Karpas-422 (cell line): ENCODE data around the gene ALPG. TPM values are rescaled to one million over a fixed set of nuclear protein-coding genes. Genes with fewer than 3 reads are reported as not detected.
"Not testable (repeated sequence)": the region's sequence is repeated elsewhere in the genome, so short reads cannot be mapped to it uniquely, and the experiment has no call there.

Experiments used
- DNase-seq: peaks from one replicate; pipeline ENCODE4 v3.0.0-alpha.2; 2015
- H2AFZ ChIP-seq: fragments of 200-600 bp; sonication (generic); 2 replicates; pipeline ENCODE4 v1.6.1; 2014; ENCODE audit warnings: antibody characterized with exemption, low read length, mixed read lengths
- H3K27ac ChIP-seq: fragments of 200-600 bp; sonication (generic); 2 replicates; pipeline ENCODE4 v1.5.1; 2014; ENCODE audit warnings: mild to moderate bottlenecking, low read length, moderate library complexity
- H3K27me3 ChIP-seq: fragments of 200-600 bp; sonication (generic); 2 replicates; pipeline ENCODE4 v1.6.1; 2014; ENCODE audit warnings: low read length, mixed read lengths
- H3K36me3 ChIP-seq: fragments of 200-600 bp; sonication (generic); 2 replicates; pipeline ENCODE4 v1.6.1; 2014; ENCODE audit warnings: low read length, mixed read lengths; ENCODE audit not compliant: insufficient read depth
- H3K4me1 ChIP-seq: fragments of 200-600 bp; sonication (generic); 2 replicates; pipeline ENCODE4 v1.6.1; 2014; ENCODE audit warnings: mild to moderate bottlenecking, low read length, mixed read lengths
- H3K4me2 ChIP-seq: fragments of 200-600 bp; sonication (generic); 2 replicates; pipeline ENCODE4 v1.6.1; 2014; ENCODE audit warnings: low read length, low read depth, mild to moderate bottlenecking; ENCODE audit not compliant: poor library complexity, severe bottlenecking
- H3K4me3 ChIP-seq: fragments of 200-600 bp; sonication (generic); 2 replicates; pipeline ENCODE4 v1.5.1; 2014; ENCODE audit warnings: mild to moderate bottlenecking, antibody characterized with exemption, low read length, mixed read lengths
- H3K79me2 ChIP-seq: fragments of 200-600 bp; sonication (generic); 2 replicates; pipeline ENCODE4 v1.6.1; 2014; ENCODE audit warnings: mild to moderate bottlenecking, low read length, mixed read lengths
- H3K9ac ChIP-seq: fragments of 200-600 bp; sonication (generic); 2 replicates; pipeline ENCODE4 v1.6.0; 2014; ENCODE audit warnings: low read length
- H3K9me2 ChIP-seq: fragments of 200-600 bp; sonication (generic), shearing (Covaris generic); replicated peaks from 2 replicates; pipeline ENCODE4 v1.6.0; 2014; ENCODE audit warnings: mild to moderate bottlenecking, low read length, moderate library complexity; ENCODE audit not compliant: insufficient read depth
- H3K9me3 ChIP-seq: fragments of 300-700, 200-600 bp; sonication (generic); 2 replicates; pipeline ENCODE4 v1.6.1; 2014; ENCODE audit warnings: low read length, mixed read lengths
- H4K20me1 ChIP-seq: fragments of 200-600 bp; sonication (generic); 2 replicates; pipeline ENCODE4 v1.6.1; 2014; ENCODE audit warnings: mild to moderate bottlenecking, antibody characterized with exemption, low read length, low read depth; ENCODE audit not compliant: insufficient read depth
- total RNA-seq: library from RNA; depleted of rRNA; stranded (reverse); fragments of >200 nt; shearing (Covaris generic); gene quantifications from 2 replicates; pipeline ENCODE4 v1.2.3, GENCODE V29; 2014; ENCODE audit warnings: low replicate concordance

ALPG gene
- total RNA-seq, 1 experiment from 2014 or later = not detected

- Histone ChIP-seq H3K4me2 (no peak overlapping the region), H2AFZ (no peak overlapping the region), H3K9me2 (no peaks in the 10 kb centered on the region), H4K20me1 (no peaks in the 10 kb centered on the region), H3K9ac (no peak overlapping the region), H3K4me1 (no peaks in the 10 kb centered on the region), H3K27me3 (no peaks in the 10 kb centered on the region), H3K27ac (no peak overlapping the region), H3K4me3 (no peak overlapping the region), H3K9me3 (no peaks in the 10 kb centered on the region), H3K79me2 (no peaks in the 10 kb centered on the region), H3K36me3 (no peaks in the 10 kb centered on the region)
- DNase-seq = no peak
Measured at GRCh38 chr2:232375164-232375563, 31.5 kb upstream of the ALPG start.

- no peak overlapping the region for H3K9ac ChIP-seq
- no peak overlapping the region for H2AFZ ChIP-seq
- no peaks in the 10 kb centered on the region for H3K9me2 ChIP-seq
- no peak overlapping the region for H3K27ac ChIP-seq
- no peaks in the 10 kb centered on the region for H3K27me3 ChIP-seq
- no peak for DNase-seq
- no peaks in the 10 kb centered on the region for H4K20me1 ChIP-seq
- H3K4me3 ChIP-seq = no peak overlapping the region
- H3K4me2 ChIP-seq = no peak overlapping the region
- H3K4me1 ChIP-seq = no peaks in the 10 kb centered on the region
- H3K79me2 ChIP-seq = no peaks in the 10 kb centered on the region
- no peaks in the 10 kb centered on the region for H3K9me3 ChIP-seq
- H3K36me3 ChIP-seq = no peaks in the 10 kb centered on the region
Measured at GRCh38 chr2:232376260-232376659, 30.4 kb upstream of the ALPG start.

- no peaks in the 10 kb centered on the region for H3K79me2 ChIP-seq
- H3K4me2 ChIP-seq = no peak overlapping the region
- H2AFZ ChIP-seq = no peak overlapping the region
- no peaks in the 10 kb centered on the region for H3K9me2 ChIP-seq
- no peak for DNase-seq
- no peaks in the 10 kb centered on the region for H3K27me3 ChIP-seq
- H3K36me3 ChIP-seq = no peaks in the 10 kb centered on the region
- H3K9ac ChIP-seq = no peak overlapping the region
- no peak overlapping the region for H3K27ac ChIP-seq
- H3K4me1 ChIP-seq = no peaks in the 10 kb centered on the region
- no peaks in the 10 kb centered on the region for H3K9me3 ChIP-seq
- no peak overlapping the region for H3K4me3 ChIP-seq
- no peaks in the 10 kb centered on the region for H4K20me1 ChIP-seq
Measured at GRCh38 chr2:232376713-232377112, 29.9 kb upstream of the ALPG start.

- Histone ChIP-seq H3K9ac (no peak overlapping the region), H3K36me3 (no peaks in the 10 kb centered on the region), H3K27me3 (no peaks in the 10 kb centered on the region), H3K27ac (no peak overlapping the region), H2AFZ (no peak overlapping the region), H4K20me1 (no peaks in the 10 kb centered on the region), H3K9me2 (no peaks in the 10 kb centered on the region), H3K9me3 (no peaks in the 10 kb centered on the region), H3K4me3 (no peak overlapping the region), H3K4me2 (no peak overlapping the region), H3K79me2 (no peaks in the 10 kb centered on the region), H3K4me1 (no peaks in the 10 kb centered on the region)
- no peak for DNase-seq
Measured at GRCh38 chr2:232377319-232377718, 29.3 kb upstream of the ALPG start.

- Histone ChIP-seq H2AFZ (no peak overlapping the region), H3K27me3 (no peaks in the 10 kb centered on the region), H4K20me1 (no peaks in the 10 kb centered on the region), H3K27ac (no peak overlapping the region), H3K4me2 (no peak overlapping the region), H3K4me3 (no peak overlapping the region), H3K9me2 (no peaks in the 10 kb centered on the region), H3K9me3 (no peaks in the 10 kb centered on the region), H3K36me3 (no peaks in the 10 kb centered on the region), H3K9ac (no peak overlapping the region), H3K4me1 (no peaks in the 10 kb centered on the region), H3K79me2 (no peaks in the 10 kb centered on the region)
- no peak for DNase-seq
Measured at GRCh38 chr2:232377841-232378734, 28.6 kb upstream of the ALPG start.

GRCh38 chr2:232378735-232379151 lies 27.9 kb upstream of the ALPG start, which contains the start of gene ALPP:
Gene ALPP, plus strand, starts transcription at chr2:232378751. Its CDS starts 52 bp downstream, at chr2:232378803.
- DNase-seq, H3K4me1 ChIP-seq, H3K9ac ChIP-seq, H2AFZ ChIP-seq, H3K27me3 ChIP-seq, H3K9me3 ChIP-seq, H3K79me2 ChIP-seq, H3K9me2 ChIP-seq, H3K4me3 ChIP-seq, H3K36me3 ChIP-seq, H4K20me1 ChIP-seq, H3K4me2 ChIP-seq, H3K27ac ChIP-seq: not testable (repeated sequence)

- not testable (repeated sequence) for H3K9me3 ChIP-seq, H2AFZ ChIP-seq, H4K20me1 ChIP-seq, H3K4me3 ChIP-seq, DNase-seq, H3K27ac ChIP-seq, H3K27me3 ChIP-seq, H3K9me2 ChIP-seq, H3K36me3 ChIP-seq, H3K4me1 ChIP-seq, H3K4me2 ChIP-seq, H3K79me2 ChIP-seq, H3K9ac ChIP-seq
Measured at GRCh38 chr2:232379610-232380590, 26.7 kb upstream of the ALPG start.
